Measurements from ENCODE around the gene ANAPC1.
"Not testable (repeated sequence)": the region's sequence is repeated elsewhere in the genome, so short reads cannot be mapped to it uniquely, and the experiment has no call there.

Gene ANAPC1

GRCh38 chr2:111834221-111834620, 49.8 kb downstream of the ANAPC1 start:
- H2BK5ac ChIP-seq (ENCODE audit: low read length); H4K8ac ChIP-seq (ENCODE audit: low read depth, low read length); H2AFZ ChIP-seq (ENCODE audit: low read length); H3K4me2 ChIP-seq (ENCODE audit: insufficient read depth, low read length, poor library complexity, severe bottlenecking); H2BK12ac ChIP-seq (ENCODE audit: low read length); H3K9ac ChIP-seq (ENCODE audit: low read depth, low read length, poor library complexity); H3K18ac ChIP-seq (ENCODE audit: low read length); H3K79me1 ChIP-seq (ENCODE audit: low read depth, low read length); H2BK15ac ChIP-seq (ENCODE audit: low read length); DNase-seq (ENCODE audit: low spot score); H3K27me3 ChIP-seq (ENCODE audit: control insufficient read depth in 3 of 3, insufficient read depth in 3 of 3, low read depth in 1 of 3, low read length in 3 of 3); H3K4me1 ChIP-seq (ENCODE audit: control insufficient read depth in 2 of 2, insufficient read depth in 1 of 2, low read depth in 1 of 2, low read length in 2 of 2); H3K14ac ChIP-seq (ENCODE audit: low read length); H3K23ac ChIP-seq (ENCODE audit: low read depth, low read length, poor library complexity); H3K4ac ChIP-seq (ENCODE audit: low read length); H3K27ac ChIP-seq (replicated peaks; ENCODE audit: low read length); H3K4me3 ChIP-seq (ENCODE audit: low read length in 2 of 2); H2BK120ac ChIP-seq (ENCODE audit: low read depth, low read length); H4K91ac ChIP-seq (ENCODE audit: low read depth, low read length, poor library complexity); H2AK5ac ChIP-seq (ENCODE audit: low read depth, low read length); H3K9me3 ChIP-seq (replicated peaks in 1 of 2; ENCODE audit: control insufficient read depth in 2 of 2, insufficient read depth in 1 of 2, low read depth in 1 of 2, low read length in 2 of 2): not testable (repeated sequence)
- no CpG with 5 or more reads among the region's 3 CpGs for WGBS, 2 donors (ENCODE audit: extremely low coverage in 2 of 2, insufficient read length in 2 of 2, insufficient replicate concordance in 1 of 2)
- H3K36me3 ChIP-seq (replicated peaks in 1 of 2; ENCODE audit: control insufficient read depth in 2 of 2, insufficient read depth in 2 of 2, low read length in 2 of 2) = peaks cover 2 to 55% of the 10 kb centered on the region in 2 donors

- H2BK5ac ChIP-seq (ENCODE audit: low read length); H3K4me3 ChIP-seq (ENCODE audit: low read length in 2 of 2); H2BK15ac ChIP-seq (ENCODE audit: low read length); H2AFZ ChIP-seq (ENCODE audit: low read length); H4K8ac ChIP-seq (ENCODE audit: low read depth, low read length); H3K9me3 ChIP-seq (replicated peaks in 1 of 2; ENCODE audit: control insufficient read depth in 2 of 2, insufficient read depth in 1 of 2, low read depth in 1 of 2, low read length in 2 of 2); H3K4me2 ChIP-seq (ENCODE audit: insufficient read depth, low read length, poor library complexity, severe bottlenecking); H3K4me1 ChIP-seq (ENCODE audit: control insufficient read depth in 2 of 2, insufficient read depth in 1 of 2, low read depth in 1 of 2, low read length in 2 of 2); H2AK5ac ChIP-seq (ENCODE audit: low read depth, low read length); H3K79me1 ChIP-seq (ENCODE audit: low read depth, low read length); H3K14ac ChIP-seq (ENCODE audit: low read length); H2BK120ac ChIP-seq (ENCODE audit: low read depth, low read length); H3K9ac ChIP-seq (ENCODE audit: low read depth, low read length, poor library complexity); DNase-seq (ENCODE audit: low spot score); H4K91ac ChIP-seq (ENCODE audit: low read depth, low read length, poor library complexity); H3K27me3 ChIP-seq (ENCODE audit: control insufficient read depth in 3 of 3, insufficient read depth in 3 of 3, low read depth in 1 of 3, low read length in 3 of 3); H2BK12ac ChIP-seq (ENCODE audit: low read length); H3K27ac ChIP-seq (replicated peaks; ENCODE audit: low read length); H3K4ac ChIP-seq (ENCODE audit: low read length); H3K23ac ChIP-seq (ENCODE audit: low read depth, low read length, poor library complexity); H3K18ac ChIP-seq (ENCODE audit: low read length): not testable (repeated sequence)
- H3K36me3 ChIP-seq (replicated peaks in 1 of 2; ENCODE audit: control insufficient read depth in 2 of 2, insufficient read depth in 2 of 2, low read length in 2 of 2) = peaks cover 2 to 60% of the 10 kb centered on the region in 2 donors
- WGBS, 2 donors (ENCODE audit: extremely low coverage in 2 of 2, insufficient read length in 2 of 2, insufficient replicate concordance in 1 of 2) = no CpG with 5 or more reads among the region's 1 CpG
Measured at GRCh38 chr2:111830479-111830878, 53.5 kb downstream of the ANAPC1 start.

- not testable (repeated sequence) for H3K79me1 ChIP-seq (ENCODE audit: low read depth, low read length); H3K4me1 ChIP-seq (ENCODE audit: control insufficient read depth in 2 of 2, insufficient read depth in 1 of 2, low read depth in 1 of 2, low read length in 2 of 2); H4K91ac ChIP-seq (ENCODE audit: low read depth, low read length, poor library complexity); H2BK120ac ChIP-seq (ENCODE audit: low read depth, low read length); H3K9me3 ChIP-seq (replicated peaks in 1 of 2; ENCODE audit: control insufficient read depth in 2 of 2, insufficient read depth in 1 of 2, low read depth in 1 of 2, low read length in 2 of 2); H3K23ac ChIP-seq (ENCODE audit: low read depth, low read length, poor library complexity); H3K4me3 ChIP-seq (ENCODE audit: low read length in 2 of 2); H3K4me2 ChIP-seq (ENCODE audit: insufficient read depth, low read length, poor library complexity, severe bottlenecking); H3K9ac ChIP-seq (ENCODE audit: low read depth, low read length, poor library complexity); H2BK15ac ChIP-seq (ENCODE audit: low read length); DNase-seq (ENCODE audit: low spot score); H2BK5ac ChIP-seq (ENCODE audit: low read length); H4K8ac ChIP-seq (ENCODE audit: low read depth, low read length); H3K18ac ChIP-seq (ENCODE audit: low read length); H2BK12ac ChIP-seq (ENCODE audit: low read length); H3K27me3 ChIP-seq (ENCODE audit: control insufficient read depth in 3 of 3, insufficient read depth in 3 of 3, low read depth in 1 of 3, low read length in 3 of 3); H3K27ac ChIP-seq (replicated peaks; ENCODE audit: low read length); H2AK5ac ChIP-seq (ENCODE audit: low read depth, low read length); H2AFZ ChIP-seq (ENCODE audit: low read length); H3K4ac ChIP-seq (ENCODE audit: low read length); H3K14ac ChIP-seq (ENCODE audit: low read length)
- peaks cover 0 to 64% of the 10 kb centered on the region in 2 donors for H3K36me3 ChIP-seq (replicated peaks in 1 of 2; ENCODE audit: control insufficient read depth in 2 of 2, insufficient read depth in 2 of 2, low read length in 2 of 2)
- no CpG with 5 or more reads among the region's 4 CpGs for WGBS, 2 donors (ENCODE audit: extremely low coverage in 2 of 2, insufficient read length in 2 of 2, insufficient replicate concordance in 1 of 2)
Measured at GRCh38 chr2:111828217-111828766, 55.7 kb downstream of the ANAPC1 start.

GRCh38 chr2:111812970-111813622, 70.9 kb downstream of the ANAPC1 start:
- not testable (repeated sequence) for H3K9me3 ChIP-seq (replicated peaks in 1 of 2; ENCODE audit: control insufficient read depth in 2 of 2, insufficient read depth in 1 of 2, low read depth in 1 of 2, low read length in 2 of 2); H2BK5ac ChIP-seq (ENCODE audit: low read length); H3K27ac ChIP-seq (replicated peaks; ENCODE audit: low read length); H2AK5ac ChIP-seq (ENCODE audit: low read depth, low read length); H3K4me1 ChIP-seq (ENCODE audit: control insufficient read depth in 2 of 2, insufficient read depth in 1 of 2, low read depth in 1 of 2, low read length in 2 of 2); H3K4me3 ChIP-seq (ENCODE audit: low read length in 2 of 2); H3K36me3 ChIP-seq (replicated peaks in 1 of 2; ENCODE audit: control insufficient read depth in 2 of 2, insufficient read depth in 2 of 2, low read length in 2 of 2); H3K9ac ChIP-seq (ENCODE audit: low read depth, low read length, poor library complexity); H2BK15ac ChIP-seq (ENCODE audit: low read length); H3K18ac ChIP-seq (ENCODE audit: low read length); H2BK120ac ChIP-seq (ENCODE audit: low read depth, low read length); H3K4me2 ChIP-seq (ENCODE audit: insufficient read depth, low read length, poor library complexity, severe bottlenecking); H2BK12ac ChIP-seq (ENCODE audit: low read length); H3K14ac ChIP-seq (ENCODE audit: low read length); H3K23ac ChIP-seq (ENCODE audit: low read depth, low read length, poor library complexity); H3K27me3 ChIP-seq (ENCODE audit: control insufficient read depth in 3 of 3, insufficient read depth in 3 of 3, low read depth in 1 of 3, low read length in 3 of 3); H4K91ac ChIP-seq (ENCODE audit: low read depth, low read length, poor library complexity); DNase-seq (ENCODE audit: low spot score); H3K4ac ChIP-seq (ENCODE audit: low read length); H2AFZ ChIP-seq (ENCODE audit: low read length); H3K79me1 ChIP-seq (ENCODE audit: low read depth, low read length); H4K8ac ChIP-seq (ENCODE audit: low read depth, low read length)
- no CpG with 5 or more reads among the region's 7 CpGs for WGBS, 2 donors (ENCODE audit: extremely low coverage in 2 of 2, insufficient read length in 2 of 2, insufficient replicate concordance in 1 of 2)

All from neuronal stem cell (in vitro differentiated cells).